GM18502 (cell line): ENCODE data around the gene MAS1L.

Source experiments
- ATAC-seq: cut with Tn5 transposase; IDR thresholded peaks from one replicate; pipeline ENCODE4 v1.9.1; 2021; ENCODE audit warnings: mild to moderate bottlenecking; ENCODE audit not compliant: unreplicated experiment, poor library complexity

MAS1L gene

DNA sequence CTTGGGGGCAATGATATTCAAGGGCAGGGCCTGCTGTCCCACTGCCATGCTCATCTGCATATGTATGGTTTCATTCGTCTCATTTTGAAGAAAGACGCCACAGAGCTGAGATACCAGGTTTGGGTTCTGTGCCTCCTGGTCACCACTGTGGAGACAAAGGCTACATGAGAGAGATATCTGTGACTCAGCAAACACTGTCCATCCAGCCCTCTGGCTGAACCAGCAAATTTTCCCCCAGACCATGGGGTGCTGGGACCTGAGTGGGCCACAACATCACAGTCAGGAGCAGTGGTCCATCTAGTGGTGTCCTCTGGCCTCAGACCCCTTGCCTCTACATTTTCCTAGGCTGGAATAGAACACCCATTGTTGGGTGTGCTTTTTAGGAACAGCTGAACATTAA is at the start of gene MAS1L:
MAS1L (minus strand) TSS at position 297 of the 400 bp plus-strand sequence; CDS start at position 243, 54 bp downstream.
- ATAC-seq = no peak

DNA sequence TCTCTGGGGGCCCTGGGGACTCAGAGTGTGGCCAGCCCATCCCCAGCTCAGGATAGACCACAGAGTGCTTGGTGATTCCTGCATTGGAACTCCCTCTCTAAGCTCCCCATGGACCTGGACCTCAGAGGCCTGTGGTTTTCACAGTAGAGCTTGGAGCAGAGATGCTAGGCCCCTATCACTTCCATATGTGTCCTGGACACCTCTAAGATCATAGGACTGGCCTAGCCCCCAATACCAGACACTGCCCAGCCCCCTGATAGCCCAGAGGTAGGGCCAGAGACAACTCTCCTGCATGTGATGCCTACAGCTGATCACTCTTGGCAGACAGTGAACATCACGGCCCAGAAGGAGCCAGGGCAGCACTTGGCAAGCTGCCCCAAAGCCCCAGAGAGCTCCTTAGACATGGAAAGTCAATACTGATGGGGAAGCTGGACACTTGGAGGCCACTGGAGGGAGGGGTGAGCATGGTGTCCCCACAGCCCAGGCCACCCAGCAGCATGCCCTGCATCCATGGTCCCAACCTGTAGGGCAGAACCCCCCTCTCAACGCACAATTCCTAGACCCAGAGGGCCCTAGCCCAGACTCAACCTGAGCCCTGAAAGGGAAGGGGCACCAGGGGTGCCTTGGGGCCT is 44.7 kb upstream of the MAS1L start:
- no peak for ATAC-seq

DNA sequence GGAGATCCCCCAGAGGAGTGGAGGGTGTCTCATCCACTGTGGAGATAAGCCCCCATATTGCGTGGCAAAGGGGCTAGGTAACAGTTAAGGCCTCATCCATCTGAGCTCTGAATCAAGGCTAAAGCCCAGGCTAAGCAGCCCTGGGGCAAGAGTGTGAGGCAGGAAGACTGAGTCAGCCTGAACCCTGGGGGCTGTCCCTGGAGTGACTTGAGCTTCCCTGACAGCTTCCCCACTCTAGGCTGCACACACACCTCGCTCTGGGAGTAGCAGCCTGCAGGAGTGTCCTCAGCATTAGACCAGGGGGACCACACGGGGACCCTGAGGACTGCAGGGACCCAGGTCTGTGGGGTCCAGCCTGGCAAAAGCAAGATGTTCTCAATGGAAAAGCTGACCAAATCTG is 43.9 kb upstream of the MAS1L start:
- ATAC-seq = no peak

- ATAC-seq = no peak
Measured at GRCh38 chr6:29530671-29531310, 43.0 kb upstream of the MAS1L start.

DNA sequence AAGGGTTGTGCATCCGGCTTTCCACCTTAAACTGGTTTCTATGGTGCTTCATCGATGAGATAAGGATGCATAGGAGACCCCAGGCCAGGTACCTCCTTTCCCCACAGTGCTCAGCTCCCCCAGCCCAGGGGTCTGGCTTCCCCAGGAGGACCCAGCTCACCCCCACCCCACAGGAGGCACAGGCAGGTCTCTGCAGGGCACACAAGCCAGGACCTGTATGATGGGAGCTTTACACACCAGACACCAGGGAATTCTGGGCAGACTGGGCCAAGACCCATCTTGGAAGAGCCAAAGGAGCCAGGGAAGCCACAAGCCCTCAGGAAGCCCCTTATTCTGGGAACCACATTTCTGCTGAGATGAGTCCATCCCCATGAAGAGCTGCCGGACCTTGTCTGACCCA is 42.2 kb upstream of the MAS1L start:
- ATAC-seq = no peak

DNA sequence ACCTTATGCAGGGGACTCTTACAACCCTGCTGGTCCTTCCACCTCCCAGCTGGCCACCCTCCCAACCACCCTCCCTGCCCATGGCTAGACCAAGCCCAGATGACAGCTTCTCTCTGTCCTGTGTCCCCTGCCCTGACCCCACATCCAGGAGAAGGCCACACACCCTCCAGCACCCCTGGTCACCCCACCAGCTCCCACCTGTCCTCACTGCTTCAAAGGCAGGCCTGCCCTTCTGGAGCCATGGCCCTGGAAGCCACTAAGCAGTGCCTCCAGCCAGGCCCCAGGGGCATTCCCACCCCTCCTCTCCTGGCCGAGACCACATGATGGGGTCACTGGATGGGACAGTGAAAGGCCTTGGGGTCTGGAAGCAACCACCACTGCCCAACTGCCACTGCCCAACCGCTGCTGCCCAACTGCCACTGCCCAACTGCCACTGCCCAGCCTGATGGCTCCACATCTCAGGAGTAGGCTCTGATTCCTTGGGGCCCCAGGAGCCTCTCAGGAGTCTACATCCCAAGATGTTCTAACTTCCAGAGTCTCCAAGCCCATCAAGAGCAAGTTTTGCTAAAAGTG is 41.3 kb upstream of the MAS1L start:
- ATAC-seq = no peak

DNA sequence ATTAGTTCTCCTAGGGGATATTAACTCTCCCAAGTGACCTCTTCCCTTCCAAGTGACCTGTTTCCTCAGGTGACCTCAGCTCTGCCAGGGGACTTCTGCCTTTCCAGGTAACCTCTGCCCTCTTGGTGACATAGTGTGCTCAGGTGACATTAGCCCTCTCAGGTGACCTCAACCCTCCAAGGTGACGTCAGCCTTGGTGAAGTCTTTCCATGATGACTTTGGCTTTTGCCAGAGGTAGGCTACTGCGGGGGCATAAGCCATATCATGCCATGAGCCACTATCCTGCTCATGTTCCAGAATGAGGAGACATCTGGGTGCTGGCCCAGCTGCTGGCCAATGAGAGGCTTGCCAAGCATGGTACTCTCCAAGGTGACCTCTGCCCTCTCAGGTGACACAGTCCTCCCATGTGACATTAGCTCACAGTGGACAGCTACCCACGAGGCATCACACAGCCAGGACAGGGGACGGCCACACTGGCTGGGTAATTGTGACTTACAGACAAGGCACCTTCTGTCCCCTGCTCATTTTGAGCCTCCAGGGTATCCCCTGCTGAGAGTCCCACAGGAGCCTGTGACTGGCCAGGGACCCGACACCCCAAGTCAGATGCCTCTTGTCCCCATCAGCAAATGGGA is 40.7 kb upstream of the MAS1L start:
- ATAC-seq = no peak

GRCh38 chr6:29527564-29527963 is 39.8 kb upstream of the MAS1L start:
- ATAC-seq = no peak

DNA sequence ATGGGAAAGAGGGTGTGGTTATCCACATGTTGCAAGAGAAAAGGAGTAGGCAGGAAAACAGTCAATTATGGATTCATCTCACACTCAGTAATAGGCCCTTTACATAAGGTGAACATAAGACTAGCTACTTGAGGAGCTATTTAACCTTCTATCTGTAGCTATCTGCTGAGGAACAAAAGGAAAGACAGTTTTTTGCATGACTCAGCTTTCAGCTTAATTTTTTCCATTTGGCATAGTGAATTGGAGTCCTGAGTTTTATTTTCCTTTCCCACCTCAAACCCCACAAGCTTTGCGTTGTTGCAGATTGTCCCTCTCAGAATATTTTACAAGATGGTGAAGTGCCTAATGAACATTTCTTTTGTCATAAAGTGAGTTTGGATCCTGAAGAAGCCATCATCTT is 39.4 kb upstream of the MAS1L start:
- no peak for ATAC-seq

DNA sequence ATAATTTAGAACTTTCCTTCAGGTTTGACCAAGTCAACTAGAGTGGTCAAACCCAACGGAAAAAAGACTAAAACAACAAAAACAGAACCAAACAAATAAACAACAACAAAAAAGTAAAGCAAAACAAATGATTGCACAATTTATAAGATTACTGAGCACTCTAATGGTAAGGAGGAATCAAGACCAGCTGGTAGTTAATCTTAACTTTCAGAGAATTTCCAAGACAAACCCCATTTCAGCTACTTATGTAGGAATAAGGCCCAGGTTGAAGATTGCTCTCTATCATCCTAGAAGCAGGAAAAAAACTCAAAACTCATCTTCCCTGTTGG is 37.5 kb upstream of the MAS1L start:
- no peak for ATAC-seq

DNA sequence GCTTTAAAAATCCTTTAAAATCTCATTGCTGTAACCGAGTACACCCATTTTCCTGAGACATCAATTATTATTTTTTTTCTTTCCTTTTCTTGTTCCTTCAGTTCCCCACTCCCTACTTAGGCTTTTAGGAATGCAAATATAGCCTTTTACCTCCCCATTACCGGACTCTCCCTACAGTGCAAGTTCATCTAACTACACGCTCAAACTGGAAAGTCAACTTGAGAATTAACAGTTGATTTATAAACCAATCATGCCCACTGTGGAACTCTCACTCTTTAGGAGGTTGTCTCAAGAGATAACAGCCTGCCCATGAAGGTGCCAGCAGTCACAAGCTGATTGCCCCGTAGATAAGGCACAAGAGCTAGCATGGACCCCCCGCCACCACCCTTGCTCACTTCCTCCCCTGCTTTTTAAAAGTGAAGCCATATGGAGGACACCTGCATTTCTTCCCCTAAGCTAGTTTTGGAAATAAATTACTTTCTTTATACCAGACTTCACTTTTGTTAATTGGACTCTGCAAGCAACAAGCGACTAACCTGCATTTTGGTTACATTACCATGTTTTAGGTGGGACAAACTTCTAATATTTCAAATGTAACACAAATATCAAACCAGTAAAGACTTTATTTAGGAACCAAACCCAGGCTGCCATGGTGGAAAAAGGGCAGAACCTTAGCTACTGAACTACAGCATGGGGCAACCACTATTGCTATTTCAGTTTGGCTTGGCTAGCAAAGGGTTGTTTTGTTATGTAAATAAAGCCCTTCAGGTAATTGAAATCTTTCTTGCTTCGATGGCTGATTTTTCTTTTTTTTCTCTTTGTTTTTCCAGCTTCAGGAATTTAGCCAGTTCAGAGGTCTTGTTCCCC is 36.9 kb upstream of the MAS1L start:
- no peak for ATAC-seq

DNA sequence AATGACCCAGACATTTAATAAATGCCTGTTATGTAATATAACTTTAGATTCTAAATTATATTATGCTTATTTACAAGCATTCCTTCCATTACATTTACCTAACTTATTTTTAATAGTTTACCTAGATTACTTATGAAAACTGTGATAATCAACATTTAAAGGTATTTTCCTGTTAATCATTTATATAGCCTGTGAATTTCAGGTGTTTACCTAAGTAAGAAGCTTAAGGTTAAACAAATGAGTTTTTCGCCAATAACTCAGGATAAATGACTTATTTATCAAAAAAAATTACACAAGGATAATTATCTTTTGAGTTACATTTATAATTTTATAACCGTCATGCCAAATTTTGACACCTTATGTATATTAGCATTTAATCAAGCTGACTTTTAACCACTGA is 36.3 kb upstream of the MAS1L start:
- no peak for ATAC-seq

- ATAC-seq = no peak
Measured at GRCh38 chr6:29522227-29522626, 34.5 kb upstream of the MAS1L start.

- no peak for ATAC-seq
Measured at GRCh38 chr6:29521006-29521680, 33.4 kb upstream of the MAS1L start.

GRCh38 chr6:29520232-29520631 is 32.5 kb upstream of the MAS1L start:
- no peak for ATAC-seq

DNA sequence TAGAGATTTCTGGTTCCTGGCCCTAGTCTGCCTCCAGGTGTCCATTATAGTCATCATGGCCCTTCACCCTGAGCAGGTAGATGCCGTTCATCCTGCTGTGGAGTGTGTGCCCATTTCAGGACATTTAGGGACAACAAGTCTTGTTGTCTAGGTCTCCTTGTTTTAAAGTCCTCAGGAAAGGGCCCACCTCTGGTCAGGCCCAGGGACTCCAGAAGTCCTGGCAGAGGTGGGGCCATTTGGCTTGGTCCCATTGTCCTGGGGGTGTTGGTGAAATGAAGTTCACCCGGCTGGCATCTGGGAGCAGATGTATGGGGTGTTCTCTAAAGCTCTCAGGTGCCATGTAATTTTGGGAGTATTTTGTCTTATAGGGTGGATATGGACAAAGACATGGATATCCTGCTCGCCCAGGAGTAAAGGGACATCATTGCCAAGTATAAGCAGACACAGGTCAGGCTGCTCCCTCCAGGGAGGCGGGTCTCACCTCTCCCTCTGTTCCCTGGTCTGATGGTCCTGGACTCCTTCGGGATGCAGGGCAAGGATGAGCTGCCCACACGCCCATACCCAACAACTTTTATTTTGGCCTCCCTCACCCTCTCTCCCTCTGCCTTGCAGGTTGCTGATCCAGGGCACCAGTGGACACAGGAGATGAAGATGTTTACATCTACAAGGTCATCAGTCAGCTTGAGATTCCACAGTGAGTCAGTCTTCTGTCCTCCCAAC is 31.7 kb upstream of the MAS1L start:
- ATAC-seq = no peak

DNA sequence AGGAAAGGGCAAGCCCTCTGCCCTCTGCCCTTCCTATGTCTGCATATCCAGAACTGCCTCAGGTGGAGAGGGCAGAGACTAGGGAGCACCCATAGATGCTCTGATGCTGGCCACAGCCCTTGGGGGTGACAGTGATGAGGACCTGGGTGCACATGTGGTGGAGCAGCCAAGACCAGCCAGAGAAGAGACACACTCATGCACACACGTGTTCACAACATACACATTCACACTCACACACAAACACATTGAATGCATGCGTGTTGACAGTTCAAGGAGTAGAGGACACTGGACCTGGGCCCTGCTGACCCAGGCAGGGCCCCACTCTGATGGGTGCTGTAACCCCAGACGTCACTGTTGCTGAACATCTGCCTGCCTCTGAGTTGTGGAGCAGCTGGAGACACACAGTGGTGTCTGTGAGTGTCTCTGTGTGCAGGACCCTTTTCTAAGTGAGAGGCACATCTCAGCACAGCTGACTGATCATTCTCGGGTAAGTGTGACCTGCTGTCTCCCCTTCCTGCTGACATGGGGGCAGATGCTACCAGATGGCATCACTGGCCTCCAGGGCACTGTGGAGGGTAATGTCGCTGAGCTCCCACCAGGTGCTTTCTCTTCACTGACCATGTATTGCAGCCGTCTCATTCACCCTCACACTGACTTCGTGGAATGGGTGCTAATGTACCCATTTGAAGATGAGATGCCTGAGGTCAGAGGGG is 30.1 kb upstream of the MAS1L start:
- no peak for ATAC-seq

GRCh38 chr6:29517245-29517644 is 29.5 kb upstream of the MAS1L start:
- ATAC-seq = no peak

DNA sequence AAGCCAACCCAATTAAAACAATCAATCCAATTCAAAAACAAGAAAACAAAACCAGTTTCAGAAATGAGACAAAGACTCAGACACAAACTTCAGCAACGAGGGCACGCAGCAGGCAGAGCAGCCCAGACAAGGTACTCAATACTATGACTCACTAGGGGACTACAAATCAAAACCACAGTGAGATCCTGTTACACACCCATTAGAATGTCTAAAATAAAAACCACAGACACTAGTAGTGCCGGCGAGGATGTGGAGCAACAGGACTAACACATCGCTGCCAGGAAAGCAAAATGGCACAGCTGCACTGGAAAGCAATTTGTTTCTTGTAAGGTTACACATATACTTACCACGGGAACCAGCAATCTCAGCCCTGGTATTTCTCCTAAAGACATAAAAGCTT is 28.4 kb upstream of the MAS1L start:
- ATAC-seq = no peak
